ENCODE measurements around the gene EXOC6B.
"Not testable (repeated sequence)": the region's sequence is repeated elsewhere in the genome, so short reads cannot be mapped to it uniquely, and the experiment has no call there.

The EXOC6B gene

DNA sequence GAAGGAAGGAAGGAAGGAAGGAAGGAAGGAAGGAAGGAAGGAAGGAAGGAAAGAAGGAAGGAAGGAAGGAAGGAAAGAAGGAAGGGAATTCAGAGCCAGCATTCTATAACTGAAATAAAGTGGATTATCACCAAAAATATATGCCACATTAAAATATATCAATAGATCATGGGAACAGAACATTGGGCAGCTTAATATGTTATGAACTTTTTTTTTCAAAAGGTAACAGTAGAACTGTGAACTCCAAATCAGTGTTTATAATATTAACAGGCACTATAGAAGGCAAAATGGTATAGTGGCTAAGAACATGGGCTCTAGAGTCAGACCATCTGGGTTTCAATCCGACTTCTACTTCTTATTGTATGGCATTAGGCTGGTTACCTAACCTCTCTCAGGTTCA, 313.5 kb downstream of the EXOC6B start:
- Histone ChIP-seq H3K27ac (ENCODE audit: insufficient read depth, low read depth, low read length, poor library complexity, severe bottlenecking) (no peak overlapping the region), H3K4me3 (ENCODE audit: insufficient read depth, low read depth, low read length) (no peak overlapping the region), H3K27me3 (ENCODE audit: control insufficient read depth, insufficient read depth, low read length, poor library complexity, severe bottlenecking) (no peaks in the 10 kb centered on the region), H3K9me3 (ENCODE audit: control insufficient read depth, low read length) (no peaks in the 10 kb centered on the region), H3K36me3 (ENCODE audit: control insufficient read depth, insufficient read depth, low read length) (no peaks in the 10 kb centered on the region), H3K4me1 (ENCODE audit: control insufficient read depth, insufficient read depth, low read length) (no peaks in the 10 kb centered on the region)
- 80% methylated on average over 1 of the region's 1 CpG; no CpG with 5 or more reads in 1 of the 2 experiments for WGBS, 2 experiments

DNA sequence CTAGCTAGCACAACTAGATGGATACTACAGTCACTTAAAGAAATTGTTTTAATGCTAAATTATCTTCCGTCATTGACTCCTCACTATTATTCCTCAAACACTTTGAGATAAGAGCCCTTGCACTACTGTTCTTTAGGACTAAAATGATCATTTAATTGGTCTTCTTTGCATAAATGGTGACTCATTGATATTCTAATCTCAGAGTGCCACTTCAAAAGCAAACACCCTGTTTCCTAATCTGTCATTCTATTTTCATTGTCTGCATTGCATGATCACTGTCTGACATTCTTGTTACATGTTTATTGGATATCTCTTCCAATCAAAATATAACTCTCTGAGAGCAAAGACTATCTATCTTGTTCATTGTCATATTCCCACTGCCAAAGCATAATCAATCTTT, 313.9 kb downstream of the EXOC6B start:
- Histone ChIP-seq H3K4me1 (ENCODE audit: control insufficient read depth, insufficient read depth, low read length) (no peaks in the 10 kb centered on the region), H3K27ac (ENCODE audit: insufficient read depth, low read depth, low read length, poor library complexity, severe bottlenecking) (no peak overlapping the region), H3K4me3 (ENCODE audit: insufficient read depth, low read depth, low read length) (no peak overlapping the region), H3K36me3 (ENCODE audit: control insufficient read depth, insufficient read depth, low read length) (no peaks in the 10 kb centered on the region), H3K9me3 (ENCODE audit: control insufficient read depth, low read length) (no peaks in the 10 kb centered on the region), H3K27me3 (ENCODE audit: control insufficient read depth, insufficient read depth, low read length, poor library complexity, severe bottlenecking) (no peaks in the 10 kb centered on the region)
- WGBS, 2 experiments = 85 to 100% methylated on average over 1 of the region's 1 CpG

DNA sequence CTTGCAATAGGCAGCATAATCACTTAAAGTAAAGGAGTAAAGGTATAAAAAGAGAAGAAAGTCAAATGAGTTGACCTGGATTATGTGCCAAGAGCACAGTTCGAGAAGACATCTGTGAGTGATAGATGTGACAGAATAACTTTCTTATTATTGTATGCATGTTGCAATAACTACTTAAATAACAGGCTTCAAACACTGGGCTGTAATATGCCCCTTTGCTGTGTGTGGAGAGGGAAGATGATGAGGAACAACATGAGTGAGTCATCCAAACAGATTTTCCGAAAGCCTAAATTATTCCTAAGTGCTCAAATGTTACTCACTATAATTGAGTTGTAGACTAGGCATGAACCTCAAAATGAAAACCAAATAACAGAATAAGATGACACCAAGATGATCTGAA, 328.1 kb downstream of the EXOC6B start:
- H3K27me3 ChIP-seq (ENCODE audit: control insufficient read depth, insufficient read depth, low read length, poor library complexity, severe bottlenecking) = no peaks in the 10 kb centered on the region
- H3K4me1 ChIP-seq (ENCODE audit: control insufficient read depth, insufficient read depth, low read length) = no peaks in the 10 kb centered on the region
- no peaks in the 10 kb centered on the region for H3K9me3 ChIP-seq (ENCODE audit: control insufficient read depth, low read length)
- no peak overlapping the region for H3K27ac ChIP-seq (ENCODE audit: insufficient read depth, low read depth, low read length, poor library complexity, severe bottlenecking)
- 82 to 88% methylated on average over 1 to 2 of the region's 2 CpGs for WGBS, 2 experiments
- H3K4me3 ChIP-seq (ENCODE audit: insufficient read depth, low read depth, low read length) = no peak overlapping the region
- H3K36me3 ChIP-seq (ENCODE audit: control insufficient read depth, insufficient read depth, low read length) = no peaks in the 10 kb centered on the region

DNA sequence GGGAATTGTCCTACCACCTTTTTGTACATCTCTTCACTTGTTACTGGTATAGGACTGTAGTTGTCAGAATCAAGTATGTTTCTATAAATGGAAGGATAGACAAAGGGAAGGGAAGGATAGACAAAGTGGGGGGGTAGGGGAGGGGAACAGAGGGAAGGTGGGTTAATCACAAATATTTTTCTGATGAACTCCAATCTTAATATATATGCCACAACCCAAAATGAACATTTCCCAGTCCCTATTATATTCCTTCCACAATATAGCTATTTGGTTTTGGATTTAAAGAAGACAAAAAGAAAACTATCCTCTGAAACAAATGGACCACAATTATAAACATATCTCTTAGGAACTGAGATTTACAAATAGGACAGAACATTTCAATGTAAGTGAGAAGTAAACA, 329.4 kb downstream of the EXOC6B start:
- no peak overlapping the region for H3K27ac ChIP-seq (ENCODE audit: insufficient read depth, low read depth, low read length, poor library complexity, severe bottlenecking)
- no peak overlapping the region for H3K4me3 ChIP-seq (ENCODE audit: insufficient read depth, low read depth, low read length)
- H3K4me1 ChIP-seq (ENCODE audit: control insufficient read depth, insufficient read depth, low read length) = no peaks in the 10 kb centered on the region
- no peaks in the 10 kb centered on the region for H3K9me3 ChIP-seq (ENCODE audit: control insufficient read depth, low read length)
- H3K36me3 ChIP-seq (ENCODE audit: control insufficient read depth, insufficient read depth, low read length) = no peaks in the 10 kb centered on the region
- H3K27me3 ChIP-seq (ENCODE audit: control insufficient read depth, insufficient read depth, low read length, poor library complexity, severe bottlenecking) = no peaks in the 10 kb centered on the region

DNA sequence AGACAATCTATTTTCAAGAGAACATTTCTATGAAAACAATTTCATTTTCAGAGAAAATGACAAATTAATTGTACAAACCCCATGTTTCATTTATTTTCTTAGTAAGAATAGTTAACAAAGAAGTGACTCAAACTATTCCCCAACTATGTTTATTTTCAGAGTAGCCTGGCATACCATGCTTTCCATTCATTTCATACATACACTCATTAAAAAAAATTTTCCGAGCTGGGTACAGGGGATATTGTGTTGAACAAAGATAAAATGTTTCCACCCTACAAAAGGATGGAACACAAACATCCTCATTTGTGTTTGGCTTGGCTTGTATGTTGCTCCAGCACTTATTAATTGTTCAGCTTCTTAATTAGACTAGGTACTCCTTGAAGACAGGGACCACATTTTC, 331.4 kb downstream of the EXOC6B start:
- Histone ChIP-seq H3K27ac (ENCODE audit: insufficient read depth, low read depth, low read length, poor library complexity, severe bottlenecking) (no peak overlapping the region), H3K4me1 (ENCODE audit: control insufficient read depth, insufficient read depth, low read length) (no peaks in the 10 kb centered on the region)
- WGBS, 2 experiments = 100% methylated on average over 1 of the region's 1 CpG; no CpG with 5 or more reads in 1 of the 2 experiments

DNA sequence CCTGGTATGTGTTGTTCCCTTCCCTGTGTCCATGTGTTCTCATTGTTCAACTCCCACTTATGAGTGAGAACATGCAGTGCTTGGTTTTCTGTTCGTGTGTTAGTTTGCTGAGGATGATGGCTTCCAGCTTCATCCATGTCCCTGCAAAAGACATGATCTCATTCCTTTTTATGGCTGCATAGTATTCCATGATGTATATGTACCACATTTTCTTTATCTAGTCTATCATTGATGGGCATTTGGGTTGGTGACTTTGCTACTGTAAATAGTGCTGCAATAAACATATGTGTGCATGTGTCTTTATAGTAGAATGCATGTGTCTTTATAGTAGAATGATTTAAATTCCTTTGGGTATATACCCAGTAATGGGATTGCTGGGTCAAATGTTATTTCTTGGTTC, 341.2 kb downstream of the EXOC6B start:
- H3K9me3 ChIP-seq (ENCODE audit: control insufficient read depth, low read length); H3K27me3 ChIP-seq (ENCODE audit: control insufficient read depth, insufficient read depth, low read length, poor library complexity, severe bottlenecking); H3K27ac ChIP-seq (ENCODE audit: insufficient read depth, low read depth, low read length, poor library complexity, severe bottlenecking); H3K4me3 ChIP-seq (ENCODE audit: insufficient read depth, low read depth, low read length); H3K4me1 ChIP-seq (ENCODE audit: control insufficient read depth, insufficient read depth, low read length); H3K36me3 ChIP-seq (ENCODE audit: control insufficient read depth, insufficient read depth, low read length): not testable (repeated sequence)
- WGBS, 2 experiments = 100% methylated on average over 1 of the region's 1 CpG

More for the DNA sequence above, 331.4 kb downstream of the EXOC6B start:
- Histone ChIP-seq H3K27me3 (ENCODE audit: control insufficient read depth, insufficient read depth, low read length, poor library complexity, severe bottlenecking) (no peaks in the 10 kb centered on the region), H3K4me3 (ENCODE audit: insufficient read depth, low read depth, low read length) (no peak overlapping the region), H3K9me3 (ENCODE audit: control insufficient read depth, low read length) (no peaks in the 10 kb centered on the region), H3K36me3 (ENCODE audit: control insufficient read depth, insufficient read depth, low read length) (no peaks in the 10 kb centered on the region)

DNA sequence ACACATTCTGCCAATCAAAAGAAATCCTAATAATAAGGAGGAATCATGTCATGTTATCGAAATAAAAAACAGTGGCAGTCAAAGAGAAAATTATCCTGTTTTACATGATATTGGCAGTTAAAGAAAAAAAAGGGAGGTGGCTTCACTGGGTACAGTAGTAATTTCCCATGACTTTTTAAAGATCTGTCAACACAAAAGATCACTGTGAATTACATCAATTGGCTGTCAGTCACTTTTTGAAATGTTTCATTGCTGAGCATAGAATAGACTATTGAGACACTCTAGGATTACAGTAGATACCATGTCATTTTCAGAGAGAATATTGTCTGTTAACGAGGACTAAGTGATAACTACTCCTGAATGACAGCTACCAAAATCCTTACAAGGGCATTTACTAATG, 342.5 kb downstream of the EXOC6B start:
- Histone ChIP-seq H3K36me3 (ENCODE audit: control insufficient read depth, insufficient read depth, low read length) (no peaks in the 10 kb centered on the region), H3K4me1 (ENCODE audit: control insufficient read depth, insufficient read depth, low read length) (no peaks in the 10 kb centered on the region), H3K27ac (ENCODE audit: insufficient read depth, low read depth, low read length, poor library complexity, severe bottlenecking) (no peak overlapping the region), H3K4me3 (ENCODE audit: insufficient read depth, low read depth, low read length) (no peak overlapping the region), H3K9me3 (ENCODE audit: control insufficient read depth, low read length) (no peaks in the 10 kb centered on the region), H3K27me3 (ENCODE audit: control insufficient read depth, insufficient read depth, low read length, poor library complexity, severe bottlenecking) (no peaks in the 10 kb centered on the region)
- 95 to 100% methylated on average over 1 to 2 of the region's 2 CpGs for WGBS, 2 experiments

DNA sequence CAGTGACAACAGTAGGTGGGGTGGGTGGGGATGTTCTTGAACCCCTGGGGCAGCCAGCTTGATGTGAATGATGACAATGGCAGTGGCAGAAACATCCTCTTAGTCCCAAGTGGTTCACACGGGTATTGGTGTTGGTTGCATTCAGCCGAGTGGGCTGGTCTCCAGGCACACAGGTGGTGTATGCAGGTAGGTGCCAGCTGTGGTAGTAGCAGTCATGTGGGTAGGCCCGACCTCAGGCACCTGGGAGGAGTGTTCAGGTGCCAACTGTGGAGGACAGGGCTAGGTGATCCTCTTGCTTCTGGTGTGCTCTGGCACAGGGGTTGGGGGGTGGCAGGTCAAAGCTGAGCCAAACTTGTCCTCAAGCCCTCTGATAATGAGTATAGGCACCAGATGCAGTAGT, 350.6 kb downstream of the EXOC6B start:
- Histone ChIP-seq H3K27me3 (ENCODE audit: control insufficient read depth, insufficient read depth, low read length, poor library complexity, severe bottlenecking) (no peaks in the 10 kb centered on the region), H3K9me3 (ENCODE audit: control insufficient read depth, low read length) (no peaks in the 10 kb centered on the region), H3K4me3 (ENCODE audit: insufficient read depth, low read depth, low read length) (no peak overlapping the region), H3K27ac (ENCODE audit: insufficient read depth, low read depth, low read length, poor library complexity, severe bottlenecking) (no peak overlapping the region), H3K36me3 (ENCODE audit: control insufficient read depth, insufficient read depth, low read length) (no peaks in the 10 kb centered on the region), H3K4me1 (ENCODE audit: control insufficient read depth, insufficient read depth, low read length) (no peaks in the 10 kb centered on the region)
- 93 to 95% methylated on average over 3 of the region's 3 CpGs for WGBS, 2 experiments

DNA sequence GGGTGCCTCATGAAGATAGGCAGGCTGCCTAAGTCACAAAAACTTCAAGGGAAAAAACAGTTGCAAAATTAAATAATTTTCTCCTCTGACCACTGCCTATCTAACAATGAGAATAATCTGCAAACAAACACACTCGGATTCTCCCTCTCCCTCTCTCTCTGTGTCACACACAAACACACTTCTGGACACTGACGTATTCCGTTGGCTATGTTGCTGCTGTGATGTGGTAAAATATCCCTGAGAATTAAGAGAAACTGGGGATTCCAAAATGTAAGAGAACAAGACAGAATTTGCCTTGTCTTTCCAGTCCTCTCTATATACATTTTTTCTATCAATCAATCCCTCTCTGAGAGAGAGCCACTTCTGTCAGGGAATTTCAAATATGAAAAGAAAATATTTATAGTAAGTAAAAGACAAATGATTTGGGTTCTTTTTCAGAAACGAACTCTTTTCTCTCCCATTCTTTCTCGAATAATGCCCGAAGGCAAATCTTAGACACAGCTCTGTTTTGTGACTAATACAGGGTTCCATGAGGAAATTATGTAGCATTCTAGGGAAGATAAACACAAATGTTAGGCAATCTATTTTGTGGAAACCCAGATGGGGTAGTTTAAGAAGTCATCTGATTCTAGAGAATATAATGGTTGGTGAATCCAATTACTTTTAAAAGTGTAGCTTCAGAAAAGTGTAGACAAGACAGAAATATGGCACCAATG, 367.9 kb downstream of the EXOC6B start:
- Histone ChIP-seq H3K9me3 (ENCODE audit: control insufficient read depth, low read length) (no peaks in the 10 kb centered on the region), H3K27me3 (ENCODE audit: control insufficient read depth, insufficient read depth, low read length, poor library complexity, severe bottlenecking) (no peaks in the 10 kb centered on the region), H3K27ac (ENCODE audit: insufficient read depth, low read depth, low read length, poor library complexity, severe bottlenecking) (no peak overlapping the region), H3K4me3 (ENCODE audit: insufficient read depth, low read depth, low read length) (no peak overlapping the region), H3K36me3 (ENCODE audit: control insufficient read depth, insufficient read depth, low read length) (no peaks in the 10 kb centered on the region), H3K4me1 (ENCODE audit: control insufficient read depth, insufficient read depth, low read length) (no peaks in the 10 kb centered on the region)
- WGBS, 2 experiments = 91 to 98% methylated on average over 4 of the region's 6 CpGs

DNA sequence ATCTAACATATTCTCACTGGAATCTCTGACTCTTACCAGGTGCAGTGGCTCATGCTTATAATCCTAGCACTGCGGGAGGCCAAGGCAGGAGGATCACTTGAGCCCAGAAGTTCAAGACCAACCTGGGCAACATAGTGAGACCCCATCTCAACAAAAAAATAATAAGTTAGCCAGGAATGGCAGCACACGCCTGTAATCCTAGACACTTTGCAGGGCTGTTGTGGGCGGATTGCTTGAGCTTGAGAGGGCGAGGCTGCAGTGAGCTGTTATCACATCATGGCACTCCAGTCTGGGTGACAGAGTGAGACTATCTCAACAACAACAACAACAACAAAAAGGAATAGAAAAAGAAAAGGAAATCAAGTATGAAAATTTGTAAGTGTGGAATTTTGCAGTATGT, 371.6 kb downstream of the EXOC6B start:
- Histone ChIP-seq H3K4me3 (ENCODE audit: insufficient read depth, low read depth, low read length) (no peak overlapping the region), H3K36me3 (ENCODE audit: control insufficient read depth, insufficient read depth, low read length) (no peaks in the 10 kb centered on the region), H3K4me1 (ENCODE audit: control insufficient read depth, insufficient read depth, low read length) (no peaks in the 10 kb centered on the region), H3K27me3 (ENCODE audit: control insufficient read depth, insufficient read depth, low read length, poor library complexity, severe bottlenecking) (no peaks in the 10 kb centered on the region), H3K9me3 (ENCODE audit: control insufficient read depth, low read length) (no peaks in the 10 kb centered on the region), H3K27ac (ENCODE audit: insufficient read depth, low read depth, low read length, poor library complexity, severe bottlenecking) (no peak overlapping the region)
- WGBS, 2 experiments = 93 to 94% methylated on average over 4 of the region's 4 CpGs

DNA sequence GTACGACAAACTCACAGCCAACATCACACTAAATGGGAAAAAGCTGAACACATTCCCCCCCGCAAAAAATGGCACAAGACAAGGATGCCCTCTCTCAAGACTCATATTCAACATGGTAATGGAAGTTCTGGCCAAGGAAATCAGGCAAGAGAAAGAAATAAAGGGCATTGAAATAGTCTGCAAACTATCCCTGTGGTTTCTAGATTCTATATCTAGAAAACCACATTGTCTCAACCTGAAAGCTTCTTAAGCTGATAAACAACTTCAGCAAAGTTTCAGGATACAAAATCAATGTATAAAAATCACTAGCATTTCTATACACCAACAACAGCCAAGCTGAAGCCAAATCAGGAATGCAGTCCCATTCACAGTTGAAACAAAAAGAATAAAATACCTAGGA, 383.6 kb downstream of the EXOC6B start:
- no peak overlapping the region for H3K27ac ChIP-seq (ENCODE audit: insufficient read depth, low read depth, low read length, poor library complexity, severe bottlenecking)
- no peaks in the 10 kb centered on the region for H3K4me1 ChIP-seq (ENCODE audit: control insufficient read depth, insufficient read depth, low read length)
- 95% methylated on average over 2 of the region's 2 CpGs for WGBS, 2 experiments
- no peaks in the 10 kb centered on the region for H3K9me3 ChIP-seq (ENCODE audit: control insufficient read depth, low read length)
- peaks cover 3% of the 10 kb centered on the region for H3K36me3 ChIP-seq (ENCODE audit: control insufficient read depth, insufficient read depth, low read length)
- no peak overlapping the region for H3K4me3 ChIP-seq (ENCODE audit: insufficient read depth, low read depth, low read length)
- no peaks in the 10 kb centered on the region for H3K27me3 ChIP-seq (ENCODE audit: control insufficient read depth, insufficient read depth, low read length, poor library complexity, severe bottlenecking)

Measured in ectodermal cell (in vitro differentiated cells).